ENCODE results near the gene RNU4-1. TPM values are rescaled to one million over a fixed set of nuclear protein-coding genes. Genes with fewer than 3 reads are reported as not detected.
A peak's percentile ranks its signal among the peaks of the same experiment; 100 is the strongest.

Gene RNU4-1
- total RNA-seq, 1 donor from 2014 or later: 2,591 TPM

- Mint-ChIP-seq H3K9me3 (ENCODE audit: unreplicated experiment) (no peaks in the 10 kb centered on the region), H3K4me1 (ENCODE audit: low read depth, unreplicated experiment) (peaks cover 57% of the 10 kb centered on the region)
- peak; percentile 38 for DNase-seq (ENCODE audit: low read depth)
These were observed 33.4 kb downstream of the RNU4-1 start for GRCh38 chr12:120259418-120260202.

GRCh38 chr12:120258323-120258896 lies 34.6 kb downstream of the RNU4-1 start:
- H3K4me2 ChIP-seq (ENCODE audit: low read length): peak overlapping the region; percentile 84
- no peaks in the 10 kb centered on the region for H3K9me3 ChIP-seq (ENCODE audit: insufficient read depth, low read depth, low read length)
- TF ChIP-seq, protein P1, sequence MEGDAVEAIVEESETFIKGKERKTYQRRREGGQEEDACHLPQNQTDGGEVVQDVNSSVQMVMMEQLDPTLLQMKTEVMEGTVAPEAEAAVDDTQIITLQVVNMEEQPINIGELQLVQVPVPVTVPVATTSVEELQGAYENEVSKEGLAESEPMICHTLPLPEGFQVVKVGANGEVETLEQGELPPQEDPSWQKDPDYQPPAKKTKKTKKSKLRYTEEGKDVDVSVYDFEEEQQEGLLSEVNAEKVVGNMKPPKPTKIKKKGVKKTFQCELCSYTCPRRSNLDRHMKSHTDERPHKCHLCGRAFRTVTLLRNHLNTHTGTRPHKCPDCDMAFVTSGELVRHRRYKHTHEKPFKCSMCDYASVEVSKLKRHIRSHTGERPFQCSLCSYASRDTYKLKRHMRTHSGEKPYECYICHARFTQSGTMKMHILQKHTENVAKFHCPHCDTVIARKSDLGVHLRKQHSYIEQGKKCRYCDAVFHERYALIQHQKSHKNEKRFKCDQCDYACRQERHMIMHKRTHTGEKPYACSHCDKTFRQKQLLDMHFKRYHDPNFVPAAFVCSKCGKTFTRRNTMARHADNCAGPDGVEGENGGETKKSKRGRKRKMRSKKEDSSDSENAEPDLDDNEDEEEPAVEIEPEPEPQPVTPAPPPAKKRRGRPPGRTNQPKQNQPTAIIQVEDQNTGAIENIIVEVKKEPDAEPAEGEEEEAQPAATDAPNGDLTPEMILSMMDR (IDR thresholded peaks at IDR 0.05; ENCODE audit: insufficient read depth, low read depth, low read length): no peak
- no peak for TF ChIP-seq EZH2 (IDR thresholded peaks at IDR 0.05; ENCODE audit: insufficient read depth, low read length)

More at GRCh38 chr12:120259418-120260202, 33.4 kb downstream of the RNU4-1 start:
- H2AFZ ChIP-seq (ENCODE audit: low read depth, low read length): no peak overlapping the region
- H3K4me1 ChIP-seq (ENCODE audit: insufficient read depth, low read length): peaks cover 51% of the 10 kb centered on the region
- TF ChIP-seq, protein P1 (IDR thresholded peaks at IDR 0.05; ENCODE audit: insufficient read depth, low read depth, low read length): no peak
- TF ChIP-seq EZH2 (IDR thresholded peaks at IDR 0.05; ENCODE audit: insufficient read depth, low read length): no peak
- FAIRE-seq: no peak
- H3K9me3 ChIP-seq (ENCODE audit: insufficient read depth, low read depth, low read length): no peaks in the 10 kb centered on the region
- H3K27me3 Mint-ChIP-seq (ENCODE audit: low read depth, unreplicated experiment): no peaks in the 10 kb centered on the region
- H3K36me3 ChIP-seq (ENCODE audit: insufficient read depth, low read length): peaks cover 7% of the 10 kb centered on the region
- H4K20me1 ChIP-seq (ENCODE audit: insufficient read depth, low read length): peaks cover 91% of the 10 kb centered on the region
- no peaks in the 10 kb centered on the region for H3K27me3 ChIP-seq (ENCODE audit: insufficient read depth, low read length)
- no peak overlapping the region for H3K4me3 ChIP-seq (ENCODE audit: insufficient read depth, low read depth, low read length)
- H3K79me2 ChIP-seq (ENCODE audit: insufficient read depth, low read length): peaks cover 100% of the 10 kb centered on the region
- no peak overlapping the region for H3K4me3 Mint-ChIP-seq (ENCODE audit: unreplicated experiment)
- no peak overlapping the region for H3K4me2 ChIP-seq (ENCODE audit: low read length)
- H3K27ac Mint-ChIP-seq (ENCODE audit: unreplicated experiment): no peak overlapping the region
- H3K9ac ChIP-seq (ENCODE audit: low read length): no peak overlapping the region
- H3K36me3 Mint-ChIP-seq (ENCODE audit: low read depth, unreplicated experiment): peaks cover 25% of the 10 kb centered on the region
- no peak overlapping the region for H3K27ac ChIP-seq (ENCODE audit: low read depth, low read length)

More at GRCh38 chr12:120258323-120258896, 34.6 kb downstream of the RNU4-1 start:
- no peaks in the 10 kb centered on the region for H3K27me3 ChIP-seq (ENCODE audit: insufficient read depth, low read length)
- H3K27ac Mint-ChIP-seq (ENCODE audit: unreplicated experiment): no peak overlapping the region
- no peak overlapping the region for H3K27ac ChIP-seq (ENCODE audit: low read depth, low read length)
- no peaks in the 10 kb centered on the region for H3K27me3 Mint-ChIP-seq (ENCODE audit: low read depth, unreplicated experiment)
- no peaks in the 10 kb centered on the region for H3K9me3 Mint-ChIP-seq (ENCODE audit: unreplicated experiment)
- H3K4me3 ChIP-seq (ENCODE audit: insufficient read depth, low read depth, low read length): no peak overlapping the region
- no peak for FAIRE-seq
- H3K9ac ChIP-seq (ENCODE audit: low read length): no peak overlapping the region
- H3K36me3 ChIP-seq (ENCODE audit: insufficient read depth, low read length): peaks cover 10% of the 10 kb centered on the region
- peaks cover 50% of the 10 kb centered on the region for H3K4me1 Mint-ChIP-seq (ENCODE audit: low read depth, unreplicated experiment)
- peaks cover 100% of the 10 kb centered on the region for H3K79me2 ChIP-seq (ENCODE audit: insufficient read depth, low read length)
- H3K36me3 Mint-ChIP-seq (ENCODE audit: low read depth, unreplicated experiment): peaks cover 28% of the 10 kb centered on the region
- no peak overlapping the region for H2AFZ ChIP-seq (ENCODE audit: low read depth, low read length)
- DNase-seq (ENCODE audit: low read depth): no peak
- peak overlapping the region; percentile 20 for H3K4me3 Mint-ChIP-seq (ENCODE audit: unreplicated experiment)
- H3K4me1 ChIP-seq (ENCODE audit: insufficient read depth, low read length): peaks cover 39% of the 10 kb centered on the region
- H4K20me1 ChIP-seq (ENCODE audit: insufficient read depth, low read length): peaks cover 89% of the 10 kb centered on the region
